GM18508 (cell line): ENCODE measurements around the gene COL4A1.

ENCODE experiments used
- ATAC-seq: cut with Tn5 transposase; IDR thresholded peaks from one replicate; pipeline ENCODE4 v1.9.1; 2021; ENCODE audit warnings: moderate number of reproducible peaks; ENCODE audit not compliant: insufficient read depth, unreplicated experiment

The COL4A1 gene

DNA sequence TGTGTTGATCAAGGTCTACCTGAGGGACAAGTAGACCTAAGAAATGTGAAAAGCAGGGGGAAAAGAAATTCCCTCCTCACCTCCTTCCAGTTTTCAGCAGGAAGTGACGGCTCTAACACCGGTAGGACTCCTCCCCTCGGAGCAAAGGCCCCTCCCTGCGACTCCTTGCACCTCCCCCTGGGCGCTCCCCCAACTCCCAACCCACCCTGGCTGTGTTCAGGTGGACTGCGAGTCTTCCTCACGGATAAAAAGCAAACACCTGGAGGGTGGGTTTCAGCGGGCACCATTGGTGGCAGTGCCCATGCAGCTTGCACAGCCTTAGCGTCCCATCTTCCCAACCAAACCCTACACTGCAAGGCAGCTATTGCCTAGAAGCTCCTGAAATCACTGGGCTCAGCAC, 124.5 kb downstream of the COL4A1 start:
- no peak for ATAC-seq

DNA sequence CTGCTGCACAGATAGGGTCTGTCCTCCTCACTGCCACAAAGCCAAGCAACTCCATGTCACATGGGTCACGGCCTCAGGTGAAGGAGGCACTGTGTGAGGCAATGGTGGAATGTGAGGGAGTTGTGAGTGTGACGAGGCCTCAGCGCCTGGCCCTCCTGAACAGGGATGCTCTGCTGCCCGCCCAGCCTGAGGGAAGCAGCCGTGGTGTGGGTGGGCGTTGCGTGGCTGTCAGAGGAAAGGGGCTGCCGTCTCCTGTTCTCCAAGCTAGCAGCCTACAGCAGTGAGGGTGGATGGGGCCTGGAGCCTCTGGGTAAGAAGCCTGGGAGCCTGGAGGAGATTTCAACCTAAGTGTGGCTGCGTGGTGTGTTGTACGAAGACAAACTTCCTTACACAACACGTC, 125.0 kb downstream of the COL4A1 start:
- no peak for ATAC-seq

DNA sequence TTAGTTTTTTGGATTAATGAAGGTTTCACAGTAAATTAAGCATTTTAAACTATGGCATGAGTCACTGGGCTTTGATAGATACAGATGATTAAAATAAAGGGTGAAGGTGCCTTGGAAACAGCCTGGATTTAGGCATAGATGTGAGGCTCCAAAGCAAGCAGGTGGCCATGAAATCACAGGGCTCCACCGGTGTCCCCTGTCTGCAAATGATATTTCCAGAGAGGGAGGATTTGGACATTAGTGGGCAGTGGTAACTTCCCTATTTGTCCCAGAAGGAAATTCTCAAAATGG, 127.2 kb downstream of the COL4A1 start:
- ATAC-seq: no peak

DNA sequence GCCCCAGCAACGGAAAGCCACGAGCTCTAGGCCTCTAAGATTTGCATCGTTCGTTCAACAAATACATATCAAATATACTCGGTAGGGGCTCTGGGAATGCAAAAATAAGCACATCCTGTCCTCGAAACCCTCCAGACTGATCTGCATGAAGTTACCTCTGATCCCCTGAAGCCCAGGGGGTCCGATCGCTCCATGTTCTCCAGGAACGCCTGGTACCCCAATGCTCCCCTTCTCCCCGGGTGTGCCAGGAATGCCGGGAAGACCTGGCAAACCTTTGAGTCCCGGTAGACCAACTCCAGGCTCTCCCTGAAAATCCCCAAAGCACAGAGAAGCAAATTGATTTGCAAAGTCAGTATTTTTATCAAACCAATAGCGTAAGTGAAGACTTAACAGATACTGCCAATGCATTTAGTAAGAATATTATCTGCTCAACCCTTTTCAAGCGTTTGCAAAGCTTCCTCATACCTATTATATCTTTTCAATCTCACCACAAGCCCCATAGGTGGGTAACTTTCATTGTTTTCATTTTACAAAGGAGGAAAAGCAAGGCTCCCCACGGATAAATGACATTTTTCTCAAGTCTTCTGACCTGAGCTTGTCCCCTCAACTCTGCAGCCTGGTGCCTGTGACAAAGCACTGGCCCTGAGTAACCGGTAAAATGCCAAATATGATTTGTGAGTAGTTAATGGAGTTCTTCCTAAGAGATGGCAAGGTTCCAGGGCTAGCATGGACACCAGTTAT, 127.7 kb downstream of the COL4A1 start:
- no peak for ATAC-seq

DNA sequence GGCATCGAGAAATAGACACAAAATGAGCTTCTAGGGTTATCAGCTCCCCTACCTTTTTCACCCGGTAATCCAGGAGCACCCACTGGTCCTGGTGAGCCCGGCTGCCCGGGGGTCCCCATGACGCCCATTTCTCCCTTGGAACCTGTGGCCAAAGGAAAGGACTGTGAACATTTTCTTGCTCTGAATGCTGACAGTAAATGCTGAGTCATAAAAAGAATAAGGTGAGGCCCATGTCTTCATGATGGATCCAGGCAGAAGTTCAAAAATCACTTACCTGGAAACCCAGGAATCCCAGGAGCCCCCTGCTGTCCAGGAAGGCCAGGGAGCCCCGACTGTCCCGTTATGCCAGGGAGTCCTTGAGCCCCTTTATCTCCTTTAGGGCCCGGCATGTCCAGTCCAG, 129.2 kb downstream of the COL4A1 start:
- no peak for ATAC-seq

DNA sequence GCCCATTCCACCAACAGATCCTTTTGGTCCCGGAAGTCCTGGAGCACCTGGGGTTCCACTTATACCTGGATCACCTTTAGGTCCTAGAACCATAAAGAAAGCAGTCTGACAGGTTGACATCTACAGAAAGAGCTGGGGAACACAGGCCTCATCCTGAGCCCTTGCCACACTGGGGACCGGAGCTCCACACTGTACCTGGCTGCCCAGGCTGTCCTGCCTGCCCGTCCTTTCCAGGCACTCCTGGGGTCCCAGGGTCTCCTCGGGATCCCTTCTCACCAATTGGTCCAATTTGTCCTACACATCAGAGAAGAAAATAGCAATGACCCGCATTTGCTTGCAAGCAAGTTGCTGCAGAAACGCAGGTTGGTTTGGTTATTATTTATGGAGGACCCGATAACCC, 130.5 kb downstream of the COL4A1 start:
- no peak for ATAC-seq

DNA sequence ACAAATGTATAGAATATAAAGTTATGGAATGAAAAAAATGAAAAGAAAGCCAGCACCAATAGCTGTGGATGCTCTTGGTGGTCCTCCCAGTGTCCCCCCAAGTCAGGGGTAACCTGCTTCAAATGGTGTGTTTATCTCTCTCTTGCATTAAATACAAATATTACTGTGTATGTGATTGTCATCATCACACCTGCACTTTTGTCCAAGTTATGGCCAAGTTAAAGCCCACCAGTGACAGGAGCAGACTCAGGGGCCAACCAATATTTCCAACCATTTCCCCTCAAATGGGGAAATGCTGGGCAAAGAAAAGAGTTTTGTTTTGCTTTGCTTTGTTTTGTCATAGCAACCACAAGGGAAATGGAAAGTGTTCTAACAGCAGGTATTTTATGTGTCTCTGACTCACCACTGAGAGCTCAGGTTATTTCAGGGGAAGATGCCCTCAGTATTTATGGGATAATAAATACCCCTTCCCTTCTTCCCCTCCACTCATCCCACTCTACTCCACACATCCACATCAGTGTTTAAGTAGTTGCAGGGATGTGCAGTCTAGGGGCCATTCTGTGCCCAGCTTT, 133.6 kb downstream of the COL4A1 start:
- no peak for ATAC-seq

DNA sequence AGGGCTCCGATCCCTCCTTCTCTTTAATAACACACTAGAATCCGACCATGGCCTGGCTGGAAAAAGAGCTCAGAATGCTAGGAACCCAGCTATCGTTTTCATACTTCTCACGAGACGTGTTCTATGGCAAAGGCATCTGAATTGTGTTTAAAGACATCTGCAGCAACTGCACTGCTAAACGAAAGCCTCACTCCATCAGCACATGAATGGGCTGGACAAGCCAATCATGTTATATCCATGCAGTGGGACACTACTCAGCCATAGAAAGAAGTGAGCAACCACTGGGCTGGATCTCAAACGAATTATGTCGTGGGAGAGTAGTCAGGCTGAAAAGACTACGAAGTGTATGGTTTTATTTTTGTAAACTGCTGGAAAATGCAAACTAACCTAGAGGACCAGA, 136.1 kb downstream of the COL4A1 start:
- ATAC-seq: no peak

DNA sequence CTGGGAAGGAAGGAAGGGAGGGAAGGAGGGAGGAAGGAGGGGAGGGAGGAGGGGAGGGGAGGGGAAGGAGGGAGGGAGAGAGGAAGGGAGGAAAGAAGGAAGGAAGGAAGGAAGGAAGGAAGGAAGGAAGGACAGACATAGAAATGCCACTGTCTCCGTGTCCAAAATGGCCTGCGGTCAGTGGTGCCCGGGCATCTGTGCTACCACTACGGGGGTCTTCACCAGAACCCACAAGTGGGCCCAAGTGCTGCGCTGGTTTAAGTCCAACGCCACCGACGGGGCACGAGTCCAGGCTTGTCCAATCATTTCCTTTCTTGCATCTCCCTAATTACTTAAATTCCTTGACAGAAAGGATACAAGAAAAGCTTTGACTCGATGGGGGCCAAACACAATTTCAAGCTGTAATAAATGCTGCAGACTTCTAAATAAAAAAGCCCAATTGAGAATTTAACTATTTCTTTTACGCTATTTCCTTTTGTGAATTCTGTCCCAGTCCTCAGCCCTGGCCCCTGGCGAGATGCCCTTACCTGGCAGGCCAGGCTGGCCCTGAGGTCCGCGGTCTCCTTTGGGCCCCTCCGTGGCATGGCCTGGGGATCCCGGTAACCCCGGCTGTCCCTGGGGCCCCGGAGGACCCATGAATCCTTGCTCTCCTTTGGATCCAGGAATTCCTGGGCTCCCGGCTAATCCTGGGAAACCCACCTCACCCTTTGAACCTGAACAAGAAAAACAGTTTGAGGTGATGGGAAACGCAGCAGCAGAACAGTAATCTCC, 136.8 kb downstream of the COL4A1 start:
- ATAC-seq: no peak

DNA sequence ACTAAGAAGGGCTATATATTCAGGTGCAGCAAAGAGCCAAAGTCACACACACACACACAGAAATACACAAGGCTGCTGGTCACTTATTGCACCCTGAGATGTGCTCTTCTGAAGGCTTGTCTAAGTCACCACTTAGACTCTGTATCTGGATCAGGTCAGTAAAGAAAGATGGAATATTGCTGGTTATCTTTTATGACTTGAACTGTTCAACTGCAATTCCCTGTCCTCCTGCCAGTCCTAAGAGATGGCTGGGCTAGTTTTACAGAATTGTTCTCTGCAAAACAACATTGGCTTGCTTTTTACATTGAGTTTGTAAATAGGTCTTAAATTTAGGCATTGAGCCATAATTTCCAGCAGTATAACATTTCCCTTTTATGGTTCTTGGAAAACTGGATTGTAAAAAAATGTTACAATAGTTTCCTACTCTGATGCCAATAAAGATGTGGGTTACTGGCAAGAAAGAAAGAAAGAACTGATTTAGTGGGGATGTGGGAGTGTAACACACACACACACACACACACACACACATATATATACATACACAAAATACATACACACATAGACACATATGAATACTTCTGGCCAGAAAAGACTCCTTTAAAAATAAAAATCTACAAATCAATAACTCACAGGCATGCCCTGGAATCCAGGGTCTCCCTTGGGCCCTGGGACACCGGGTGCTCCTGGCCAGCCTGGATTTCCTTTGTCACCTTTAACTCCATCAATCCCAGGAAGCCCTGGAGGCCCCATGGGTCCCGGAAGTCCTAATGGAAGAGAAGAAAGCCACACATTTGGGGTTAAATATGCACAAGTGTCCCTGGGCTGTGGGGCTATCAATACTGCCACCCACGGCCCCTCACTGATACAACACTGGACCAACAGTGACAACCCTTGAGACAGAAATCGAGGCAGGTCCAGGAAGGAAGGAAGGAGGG, 137.7 kb downstream of the COL4A1 start:
- no peak for ATAC-seq

DNA sequence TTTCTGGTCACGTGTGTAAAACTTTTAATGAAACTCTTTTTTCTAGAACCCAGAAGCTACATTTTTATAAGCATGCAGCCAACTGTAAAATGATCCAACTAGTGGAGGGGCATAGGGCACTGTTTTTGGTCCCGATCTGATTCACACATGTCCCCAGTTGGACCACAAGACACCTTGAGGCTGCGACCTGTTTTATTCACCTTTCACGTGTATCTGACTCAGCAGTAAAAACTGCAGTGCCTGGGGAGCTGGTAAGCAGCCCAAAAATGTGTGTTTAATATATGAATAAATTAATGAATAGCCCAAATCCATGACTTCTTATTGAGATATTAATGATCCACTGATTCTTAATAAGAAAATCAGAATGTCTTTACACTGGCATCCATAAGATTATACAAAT, 140.4 kb downstream of the COL4A1 start:
- no peak for ATAC-seq

DNA sequence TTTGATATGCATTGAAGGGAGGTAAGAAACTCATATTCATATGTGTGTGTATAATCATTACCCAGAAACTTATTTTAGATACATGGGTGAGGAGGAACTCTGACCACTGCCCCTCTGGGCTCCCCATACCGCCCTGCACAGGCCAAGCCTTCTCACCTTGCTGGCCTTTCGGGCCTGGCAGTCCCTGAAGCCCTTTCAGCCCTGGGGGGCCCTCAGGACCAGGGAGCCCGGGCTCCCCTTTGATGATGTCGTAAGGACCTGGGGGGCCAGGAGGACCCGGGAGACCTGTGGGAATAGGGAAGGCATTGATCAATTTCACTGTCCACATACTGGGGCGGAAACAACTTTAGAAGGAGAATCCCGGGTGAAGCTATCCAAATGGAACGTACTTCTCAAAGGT, 142.3 kb downstream of the COL4A1 start:
- ATAC-seq: no peak

DNA sequence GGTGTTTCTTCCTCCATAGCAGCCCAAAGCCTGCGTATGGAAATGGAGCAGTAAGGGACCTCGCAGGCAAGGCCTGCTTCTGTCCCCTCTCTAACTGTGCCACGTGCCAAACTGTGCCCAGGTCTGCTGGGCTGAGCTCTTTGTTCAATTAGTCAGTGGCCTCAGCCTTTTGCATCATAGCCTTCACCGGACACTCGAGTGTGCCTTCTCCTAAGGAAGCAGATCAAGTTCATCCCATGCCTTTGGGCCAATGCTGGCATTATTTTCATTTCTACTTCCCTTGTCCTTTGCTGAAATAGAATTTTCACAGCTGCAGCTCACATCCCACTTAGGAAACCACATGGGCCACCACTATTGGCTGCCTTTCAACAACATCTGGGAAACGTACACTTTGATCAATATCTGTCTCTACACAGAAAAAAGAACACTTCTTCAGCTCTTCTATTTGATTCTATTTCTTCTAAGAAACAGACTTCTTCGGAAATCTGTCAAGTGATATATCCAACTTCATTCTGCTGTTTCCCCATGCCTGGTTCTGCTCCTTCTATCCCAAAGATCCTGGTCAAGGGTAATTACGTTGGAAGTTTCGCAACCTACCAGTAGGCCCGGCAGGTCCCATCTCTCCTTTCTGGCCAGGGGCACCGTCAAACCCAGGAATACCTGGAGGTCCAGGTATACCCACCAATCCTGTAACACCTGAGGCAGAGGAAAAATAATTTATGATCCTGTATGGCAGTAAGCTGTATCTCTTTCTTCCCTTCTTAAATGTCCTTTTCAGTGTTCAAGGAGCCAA, 143.9 kb downstream of the COL4A1 start:
- ATAC-seq: no peak

DNA sequence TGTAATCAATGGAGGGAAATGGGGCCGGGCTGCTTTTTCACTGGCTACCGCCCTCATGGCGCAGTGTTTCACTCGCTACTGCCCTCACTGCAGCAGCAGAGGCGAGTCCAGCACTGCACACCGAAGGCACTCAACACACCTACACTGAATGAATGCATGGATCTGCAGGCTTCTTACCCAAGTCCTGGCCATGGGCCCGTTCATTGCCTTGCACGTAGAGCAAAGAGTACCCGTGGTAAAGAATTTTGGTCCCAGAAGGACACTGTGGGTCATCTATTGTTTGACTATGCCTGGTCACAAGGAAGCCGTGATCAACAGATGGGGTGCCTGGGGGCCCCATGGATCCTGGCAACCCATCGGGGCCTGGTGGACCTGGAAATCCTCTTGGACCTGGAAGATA, 144.9 kb downstream of the COL4A1 start:
- ATAC-seq: no peak

DNA sequence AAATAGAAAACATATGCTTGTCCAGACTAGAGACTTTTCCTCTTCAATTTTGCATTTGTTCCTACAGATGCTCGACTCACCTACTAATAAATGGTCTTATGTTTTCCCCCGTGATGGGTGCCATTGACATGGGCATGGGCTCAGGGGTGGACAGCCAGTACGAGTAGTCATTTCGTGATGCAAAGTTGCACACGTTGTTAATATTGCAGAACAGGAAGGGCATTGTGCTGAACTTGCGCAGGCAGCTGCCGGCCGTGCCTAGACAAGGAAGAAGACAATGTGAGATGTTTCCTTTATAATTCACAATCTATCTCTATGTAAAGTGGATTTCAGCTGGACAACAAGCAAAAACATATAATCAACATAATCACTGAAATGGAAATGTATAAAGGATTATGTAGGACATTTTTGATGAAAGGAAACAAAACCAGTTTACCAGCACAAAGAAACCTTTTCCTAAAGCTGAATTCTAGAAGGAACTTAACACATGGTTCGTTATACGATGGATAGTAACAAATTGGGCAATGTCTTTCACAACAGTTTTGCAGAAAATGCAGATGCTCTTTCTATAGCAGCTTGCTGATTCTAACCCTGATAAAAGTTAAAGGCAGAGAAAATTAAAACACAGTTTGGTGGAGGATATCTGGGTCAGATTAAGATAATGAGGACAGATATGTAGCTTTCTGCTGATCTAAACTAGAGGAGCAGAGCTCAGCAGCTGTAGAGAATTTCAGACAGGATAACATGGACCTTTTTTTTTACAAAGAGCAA, 145.7 kb downstream of the COL4A1 start:
- ATAC-seq: no peak

DNA sequence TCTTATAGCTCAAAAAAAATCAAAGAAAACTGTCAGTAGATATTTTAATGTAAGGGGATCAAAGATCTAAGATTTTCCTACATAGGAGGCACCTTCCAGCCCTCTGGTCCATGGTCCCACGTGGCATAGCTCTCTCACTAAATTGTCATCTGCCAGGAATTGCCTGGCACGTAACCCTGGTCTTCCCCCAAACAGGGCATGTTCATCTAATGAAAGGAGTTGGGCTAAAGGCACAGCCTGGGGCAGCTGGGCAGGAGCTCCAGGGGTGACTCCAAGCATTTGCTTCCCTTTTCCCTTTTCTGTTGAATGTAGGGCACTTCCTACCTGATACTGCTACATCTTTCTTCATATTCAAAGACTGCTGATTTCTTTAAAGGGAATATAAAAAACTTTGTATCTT, 148.7 kb downstream of the COL4A1 start:
- ATAC-seq: no peak

DNA sequence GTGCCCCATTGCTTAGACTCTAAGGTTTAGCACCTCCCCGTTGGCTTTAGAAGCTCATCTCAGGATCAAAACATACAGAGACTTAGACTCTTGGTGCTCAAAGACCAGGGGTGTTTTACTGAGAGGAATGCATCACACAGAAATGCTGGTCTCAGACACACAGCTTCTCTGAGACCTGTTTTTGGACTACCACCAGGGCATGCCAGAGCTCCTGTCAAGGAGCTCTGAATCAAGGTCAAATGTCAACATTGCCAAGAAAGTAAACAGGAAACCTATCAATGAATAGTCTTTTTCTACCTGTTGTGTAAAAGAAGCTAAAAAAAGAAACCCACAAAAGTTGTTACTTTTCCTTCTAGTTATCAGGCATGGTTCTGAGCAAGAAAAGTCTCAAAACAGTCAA, 149.2 kb downstream of the COL4A1 start:
- ATAC-seq: no peak

DNA sequence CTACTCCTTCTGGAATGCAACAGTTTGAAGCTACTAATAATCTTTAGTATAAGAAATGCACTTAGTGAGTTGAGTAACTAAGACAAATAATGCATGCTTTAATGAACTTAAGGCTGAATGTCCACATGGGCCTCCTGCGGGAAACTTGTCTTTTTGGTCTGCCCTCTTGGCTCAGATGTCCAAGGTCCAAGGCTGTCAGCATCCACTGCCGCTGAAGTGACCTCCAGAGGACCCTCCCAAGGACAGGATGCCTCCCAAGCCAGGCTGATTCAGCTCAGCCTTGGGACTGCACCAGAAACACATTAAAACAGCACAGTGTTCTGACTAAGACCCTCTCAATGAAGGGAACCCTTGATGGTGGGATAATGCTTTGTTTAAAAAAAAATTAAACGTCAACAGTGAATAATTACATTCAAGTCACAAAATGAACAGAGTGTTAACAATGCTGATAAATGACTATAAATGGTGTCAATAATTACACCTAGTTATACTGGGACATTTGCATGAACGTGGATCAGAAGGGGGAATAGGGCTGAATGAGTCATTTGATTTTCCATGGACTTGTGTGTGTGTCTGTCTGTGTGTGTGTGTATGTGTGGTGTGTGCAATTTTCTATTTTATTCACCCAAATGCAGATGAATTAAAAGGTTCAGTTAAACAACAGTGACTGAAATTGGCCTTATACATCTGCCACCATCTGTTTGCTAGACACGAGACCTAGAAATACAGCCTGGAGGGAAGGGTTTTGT, 150.5 kb downstream of the COL4A1 start:
- no peak for ATAC-seq

DNA sequence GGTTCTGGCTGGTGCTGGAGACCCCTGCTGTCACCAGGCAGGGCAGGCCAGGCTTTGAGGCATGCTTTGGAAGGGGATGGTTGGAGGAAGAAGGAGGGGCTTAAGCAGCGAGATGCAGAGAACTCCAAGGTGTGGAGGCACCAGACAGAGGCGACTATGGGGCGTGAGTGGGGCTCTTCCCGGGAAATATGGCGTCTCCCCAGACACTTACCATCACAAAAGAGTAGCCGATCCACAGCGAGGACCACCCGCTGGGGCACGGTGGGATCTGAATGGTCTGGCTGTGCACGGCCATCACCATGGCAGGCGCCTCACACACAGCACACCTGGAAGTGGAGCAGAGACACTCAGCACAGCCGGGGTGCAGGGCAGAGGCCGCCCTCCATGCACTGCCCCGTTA, 151.9 kb downstream of the COL4A1 start:
- no peak for ATAC-seq
